Stimulated activated CD8-positive, alpha-beta memory T cell treated with anti-CD3 and anti-CD28 coated beads, Interleukin-7, amount 100 ng/mL, for 1 hour (primary cell): ENCODE measurements around the gene EVC2.

Experiments used
- DNase-seq, 2 donors: peaks; one replicate each; pipeline ENCODE4 v3.0.0-alpha.2; 2020; ENCODE audit warnings: low read depth in 2 of 2

EVC2 gene

DNA sequence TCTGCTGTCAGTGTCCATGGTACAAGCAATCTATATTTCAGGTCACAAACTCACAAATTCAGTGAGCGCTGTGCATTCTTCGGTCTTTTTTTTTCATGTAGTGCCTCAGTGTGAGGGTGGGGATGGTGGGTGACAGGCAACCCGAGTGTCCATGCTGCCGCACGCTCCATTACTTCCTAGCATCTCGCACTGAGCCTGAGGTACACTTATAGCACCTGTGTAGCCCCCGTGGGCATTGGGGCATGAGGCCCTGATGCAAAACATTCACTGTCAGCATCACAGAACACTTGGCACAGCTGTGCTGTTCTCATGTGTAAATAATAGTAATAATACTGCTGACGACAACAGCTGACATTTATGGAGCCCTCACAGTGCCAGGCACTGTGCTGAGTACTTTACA is 31.6 kb downstream of the EVC2 start:
- no peak for DNase-seq

DNA sequence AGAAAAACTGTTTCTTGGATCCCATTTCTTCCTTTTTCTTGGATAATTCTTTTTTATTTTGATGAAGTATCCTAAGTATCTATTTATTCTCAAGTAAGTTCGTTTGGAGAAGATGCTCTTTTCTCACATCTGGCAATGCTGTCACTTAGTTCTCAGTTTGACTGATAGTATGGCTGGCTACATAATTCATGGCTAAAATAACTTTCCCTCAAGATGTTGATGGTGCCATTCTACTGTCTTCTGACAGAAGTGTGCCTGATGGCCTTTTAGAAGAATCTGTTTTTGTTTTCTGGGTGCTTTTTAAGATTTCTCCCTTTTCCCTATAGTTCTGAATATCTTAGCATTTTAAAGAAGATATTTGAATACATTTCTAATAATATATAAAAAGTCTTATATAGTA is 41.6 kb downstream of the EVC2 start:
- DNase-seq: no peak

DNA sequence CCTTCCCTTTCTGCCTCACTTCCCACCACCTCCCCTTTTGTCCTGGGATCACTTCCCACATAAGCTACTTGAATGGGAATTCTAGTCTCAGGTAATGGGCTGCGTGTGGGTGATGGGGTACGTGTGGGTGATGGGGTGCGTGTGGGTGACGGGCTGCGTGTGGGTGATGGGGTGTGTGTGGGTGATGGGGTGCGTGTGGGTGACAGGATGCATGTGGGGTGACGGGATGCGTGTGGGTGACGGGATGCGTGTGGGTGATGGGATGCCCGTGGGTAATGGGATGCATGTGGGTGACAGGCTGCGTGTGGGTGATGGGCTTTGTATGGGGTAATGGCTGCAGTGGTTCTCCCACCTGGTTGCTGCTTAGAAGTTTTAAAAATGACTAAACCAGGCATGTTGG is 43.6 kb downstream of the EVC2 start:
- DNase-seq: no peak

GRCh38 chr4:5662555-5662954 is 45.8 kb downstream of the EVC2 start:
- DNase-seq: no peak

DNA sequence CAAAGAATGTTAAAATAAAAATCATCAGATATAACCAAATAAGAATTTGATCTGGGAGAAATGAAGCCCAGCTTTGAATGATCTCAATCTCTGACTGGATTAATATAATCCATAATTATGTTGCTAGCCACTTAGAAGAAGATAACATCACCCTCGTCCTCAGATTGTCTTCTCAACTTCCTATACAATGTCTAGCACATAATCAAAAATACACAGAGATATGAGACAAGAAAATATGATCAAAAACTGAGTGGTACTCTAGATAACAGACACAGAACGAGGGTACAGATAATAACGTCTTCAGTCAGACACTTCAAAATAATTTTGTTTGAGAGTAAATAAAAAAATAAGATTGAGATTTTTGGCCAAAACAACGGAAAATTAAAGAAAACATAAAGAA is 47.1 kb downstream of the EVC2 start:
- no peak for DNase-seq

- no peak for DNase-seq
Measured at GRCh38 chr4:5660185-5660584, 48.2 kb downstream of the EVC2 start.

GRCh38 chr4:5658974-5659373 is 49.4 kb downstream of the EVC2 start:
- no peak for DNase-seq

GRCh38 chr4:5656415-5656814 is 51.9 kb downstream of the EVC2 start:
- DNase-seq: no peak

DNA sequence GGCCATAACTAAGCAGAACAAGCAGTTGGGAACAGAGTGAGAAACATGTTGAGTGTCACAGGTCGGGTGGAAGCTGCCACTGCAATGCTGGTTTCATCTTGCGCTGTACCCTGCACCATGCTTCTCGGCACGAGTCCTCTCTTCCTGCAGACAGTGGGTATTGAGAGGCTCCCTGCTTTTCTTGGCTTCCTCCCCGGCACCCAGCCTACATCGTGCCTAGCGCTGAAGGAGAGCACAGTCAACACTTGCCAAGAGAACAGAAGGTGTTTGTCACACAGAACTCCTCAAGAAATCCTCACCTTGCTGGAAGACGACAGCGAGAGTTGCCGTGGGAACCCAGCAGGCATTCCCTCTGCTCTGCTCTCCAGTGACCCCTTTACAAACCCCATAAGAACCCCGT is 53.6 kb downstream of the EVC2 start:
- no peak for DNase-seq

GRCh38 chr4:5651089-5651488 is 57.3 kb downstream of the EVC2 start:
- DNase-seq: no peak

DNA sequence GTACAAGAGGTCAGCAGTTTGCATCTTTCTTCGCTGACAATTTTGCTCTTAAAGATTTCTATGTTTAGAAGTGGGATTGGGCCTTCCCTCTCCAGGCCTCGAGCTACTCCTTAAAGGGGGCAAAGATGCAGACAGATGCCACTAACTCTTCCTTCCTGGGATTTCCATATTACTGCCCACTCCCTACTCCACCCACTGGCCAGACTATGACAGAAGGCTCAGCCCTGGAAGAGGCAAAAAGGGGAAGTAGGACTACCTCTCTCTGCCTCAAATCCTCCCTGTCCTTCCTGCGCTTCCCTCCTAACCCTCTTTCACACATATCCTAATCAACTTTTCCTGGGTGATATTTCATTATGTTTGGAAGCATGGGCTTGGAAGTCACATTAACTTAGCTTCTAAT is 58.3 kb downstream of the EVC2 start:
- no peak for DNase-seq

GRCh38 chr4:5647351-5647750 is 61.0 kb downstream of the EVC2 start:
- no peak for DNase-seq

- DNase-seq: no peak
Measured at GRCh38 chr4:5640096-5640495, 68.3 kb downstream of the EVC2 start.

- DNase-seq: no peak
Measured at GRCh38 chr4:5639556-5639955, 68.8 kb downstream of the EVC2 start.

- no peak for DNase-seq
Measured at GRCh38 chr4:5638976-5639375, 69.4 kb downstream of the EVC2 start.

GRCh38 chr4:5638316-5638715 is 70.0 kb downstream of the EVC2 start:
- DNase-seq: no peak

DNA sequence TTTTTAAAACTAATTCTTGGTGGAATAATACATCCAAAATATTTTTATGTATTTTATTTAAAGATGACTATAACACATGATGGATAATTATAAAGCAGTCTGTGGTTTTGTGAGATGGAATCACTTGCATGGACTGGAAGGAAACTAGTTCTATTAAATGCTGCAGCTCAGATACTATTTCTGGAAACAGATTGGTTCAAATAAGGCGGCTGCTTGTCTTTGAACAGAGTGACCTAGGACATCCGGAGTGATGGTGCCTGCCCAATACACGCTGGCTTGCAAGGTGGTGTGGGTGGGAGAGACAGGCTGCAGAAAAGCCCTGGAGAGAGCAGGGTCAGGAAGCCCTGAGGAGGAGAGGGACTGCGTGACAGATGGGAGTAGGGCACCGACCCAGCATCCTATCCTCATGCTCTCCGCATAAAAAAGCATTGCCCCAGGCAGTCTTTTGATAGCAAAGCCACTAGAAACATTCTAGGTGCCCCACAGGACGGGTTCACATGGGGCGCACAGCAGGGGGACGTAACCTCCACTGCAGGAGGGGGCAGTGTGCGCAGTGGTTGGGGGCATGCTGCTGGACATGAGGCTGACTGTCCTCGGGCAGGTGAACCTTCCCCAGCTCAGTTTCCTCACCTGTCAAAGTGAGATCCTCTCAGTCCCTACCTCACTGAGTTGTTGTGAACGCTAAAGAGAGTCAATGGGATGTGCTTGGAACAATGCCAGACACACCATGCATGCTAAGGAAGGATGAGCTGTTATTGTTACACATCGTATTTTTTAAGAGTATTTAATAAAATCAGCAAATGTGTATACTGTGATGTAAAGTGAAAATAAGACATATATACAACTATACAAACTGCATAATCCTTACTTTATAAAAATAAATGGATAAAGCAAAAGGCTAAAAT is 71.3 kb downstream of the EVC2 start:
- no peak for DNase-seq

GRCh38 chr4:5635826-5636195 is 72.5 kb downstream of the EVC2 start:
- DNase-seq: no peak

DNA sequence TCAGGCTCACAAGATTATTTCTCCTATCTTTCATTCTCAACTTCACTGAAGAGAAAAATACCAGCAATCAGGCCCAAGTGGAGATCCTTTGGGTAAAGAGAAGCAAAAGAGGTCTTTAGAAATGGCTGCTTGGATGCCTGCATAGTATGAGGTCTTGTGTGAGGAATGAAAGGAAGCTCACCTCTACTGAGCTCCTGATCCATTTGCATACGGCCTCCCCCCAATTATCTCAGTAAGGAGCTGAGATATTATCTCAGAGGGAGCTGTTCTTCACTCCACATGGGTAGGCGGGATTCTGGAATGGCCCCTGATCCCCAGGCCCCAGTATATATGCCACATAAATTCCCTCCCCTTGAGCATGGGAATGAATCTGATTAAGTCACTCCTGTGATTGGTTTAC is 75.8 kb downstream of the EVC2 start:
- DNase-seq: no peak

DNA sequence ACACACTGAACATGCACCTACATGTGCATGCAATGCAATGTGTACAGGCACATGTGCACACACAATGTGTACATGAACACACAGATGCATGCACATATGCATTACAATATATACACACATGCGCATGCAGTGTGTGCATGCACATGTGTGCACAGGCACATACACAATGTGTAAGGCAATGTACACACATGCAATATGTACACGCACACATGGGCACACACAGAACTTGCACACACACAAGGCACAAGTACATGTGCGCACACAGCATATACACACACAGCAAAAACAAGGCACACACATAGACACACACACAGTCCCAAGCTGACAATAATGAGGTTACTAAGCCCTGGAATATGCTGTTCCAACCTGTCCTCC is 76.3 kb downstream of the EVC2 start:
- DNase-seq: no peak

DNA sequence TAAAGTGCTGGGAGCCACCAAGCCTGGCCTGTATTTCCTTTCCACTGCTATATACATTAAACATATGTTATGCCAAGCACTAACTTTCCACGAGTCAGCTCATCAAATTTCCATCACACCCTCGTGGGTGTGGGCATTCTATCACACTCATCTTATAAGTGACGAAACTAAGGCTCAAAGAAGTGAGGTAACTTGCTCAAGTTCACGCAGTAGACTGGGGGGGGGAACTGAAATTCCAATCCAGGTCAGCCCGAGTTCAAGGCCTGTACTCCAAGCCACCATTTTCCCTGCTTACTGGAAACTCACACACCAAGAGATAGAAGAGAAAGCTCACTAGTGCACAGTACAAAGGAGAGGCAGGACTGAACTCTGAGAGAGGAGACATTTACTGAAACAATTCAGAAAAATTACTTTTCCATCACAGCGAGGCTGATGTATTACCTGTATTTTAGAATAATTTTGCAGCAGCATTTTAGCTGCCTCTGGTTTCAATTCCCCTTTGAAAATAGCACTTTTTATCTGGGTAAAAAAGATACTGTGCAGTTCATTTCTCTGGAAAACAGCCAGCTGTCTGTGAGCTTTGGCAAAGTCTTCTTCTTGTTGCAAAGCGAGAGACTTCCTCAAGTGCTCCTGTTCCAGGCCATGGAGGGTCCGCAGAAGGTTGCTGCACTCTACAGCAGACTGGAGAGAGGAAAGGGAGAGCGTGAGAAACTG is 76.8 kb downstream of the EVC2 start:
- no peak for DNase-seq

GRCh38 chr4:5630762-5631161 is 77.6 kb downstream of the EVC2 start:
- DNase-seq: no peak

GRCh38 chr4:5629542-5629941 is 78.8 kb downstream of the EVC2 start:
- no peak for DNase-seq
